HepG2 (cell line): ENCODE data around the gene MRPL37. TPM values are rescaled to one million over a fixed set of nuclear protein-coding genes. Genes with fewer than 3 reads are reported as not detected.

Source experiments
- KAT8 ChIP-seq: IDR thresholded peaks from 2 replicates; pipeline ENCODE4 v1.6.1; 2016; ENCODE audit warnings: missing genetic modification reagents, missing compliant biosample characterization
- MAFK ChIP-seq, 2 experiments: IDR thresholded peaks in 1 of 2; conservative IDR thresholded peaks in 1 of 2; 2 replicates each; pipeline ENCODE4 v1.6.1; 2011; ENCODE audit warnings: improper control_type of control experiment in 2 of 2, low read length in 2 of 2
- NBN ChIP-seq: fragments of 450-650 bp; conservative IDR thresholded peaks from 2 replicates; pipeline ENCODE4 v1.6.1; 2017
- RBFOX2 ChIP-seq: fragments of 200-400 bp; formaldehyde crosslinking; IDR thresholded peaks from 2 replicates; pipeline ENCODE4 v1.6.1; 2017; ENCODE audit warnings: low read depth, mild to moderate bottlenecking, low read length
- TARDBP ChIP-seq: sonication (generic); formaldehyde crosslinking; IDR thresholded peaks from 2 replicates; pipeline ENCODE4 v1.8.0; 2022; ENCODE audit warnings: mild to moderate bottlenecking, missing genetic modification reagents
- THRA ChIP-seq: sonication (generic); formaldehyde crosslinking; IDR thresholded peaks from 2 replicates; pipeline ENCODE4 v1.4.0; 2020; ENCODE audit warnings: missing genetic modification reagents, borderline replicate concordance
- ZBTB4 ChIP-seq: sonication (generic); formaldehyde crosslinking; IDR thresholded peaks from 2 replicates; pipeline ENCODE4 v1.4.0; 2020; ENCODE audit warnings: missing genetic modification reagents, mild to moderate bottlenecking, borderline replicate concordance
- ZNF646 ChIP-seq: sonication (generic); formaldehyde crosslinking; IDR thresholded peaks from 2 replicates; pipeline ENCODE4 v1.9.0; 2021; ENCODE audit warnings: mild to moderate bottlenecking, missing genetic modification reagents
- ZNF761 ChIP-seq: sonication (generic); formaldehyde crosslinking; conservative IDR thresholded peaks from 2 replicates; pipeline ENCODE4 v1.4.0; 2020; ENCODE audit warnings: mild to moderate bottlenecking, missing genetic modification reagents
- polyA plus RNA-seq, 8 experiments: library from polyadenylated mRNA; depleted of rRNA in 3 of 8; stranded (reverse) in 7 of 8; unstranded in 1 of 8; fragments of >200 nt; fragmentation: Illumina TruSeq in 4 of 8; extraction: Trizol in 4 of 8; gene quantifications; 2 replicates each; pipeline versions ENCODE4 v1.2.1 to v1.2.3, GENCODE V29; 2011 to 2016; ENCODE audit warnings: low read depth in 4 of 8, missing spikeins in 1 of 8, mixed read lengths in 1 of 8; ENCODE audit not compliant: insufficient read depth in 1 of 8
- total RNA-seq, 5 experiments: library from RNA; depleted of rRNA; stranded (reverse); fragments of >200 nt; fragmentation: Illumina TruSeq; extraction: Trizol; gene quantifications; 2 replicates each; pipeline ENCODE4 v1.2.3, GENCODE V29; 2016; ENCODE audit warnings: low read depth in 1 of 5

The MRPL37 gene
- total and polyA plus RNA-seq, 2 of the 13 experiments (the other 11 are each of a cell fraction or from before 2014, with no cell fraction given): 31.7 to 127 TPM

- TF ChIP-seq ZBTB4 (CRISPR knock-in tag) (peak; percentile 58; the same call in 1 of the 2 replicates), KAT8 (CRISPR knock-in tag) (no peak), NBN (no peak), TARDBP (CRISPR knock-in tag) (no peak), ZNF761 (CRISPR knock-in tag) (no peak), THRA (CRISPR knock-in tag) (peak; percentile 13; the same call in 1 of the 2 replicates), RBFOX2 (no peak), MAFK (conservative IDR thresholded peaks at IDR 0.05 in 1 of 2, IDR thresholded peaks at IDR 0.05 in 1 of 2; ENCODE audit: low read length in 2 of 2) (peak; percentile 88 to 90), ZNF646 (CRISPR knock-in tag) (no peak)
Measured at GRCh38 chr1:54220004-54220811, 20.2 kb downstream of the MRPL37 start (continued).
